GM20000 (cell line): Measurements from ENCODE around the gene AGMO.

ENCODE experiments used
- DNase-seq: peaks from one replicate; pipeline ENCODE4 v3.0.0; 2012; ENCODE audit warnings: low spot score
- TF ChIP-seq, protein P1 (sequence below): IDR thresholded peaks from 2 replicates; pipeline ENCODE4 v1.5.1; 2012; ENCODE audit warnings: mild to moderate bottlenecking, control low read depth; ENCODE audit errors: extremely low read depth, missing control alignments

Gene AGMO

DNA sequence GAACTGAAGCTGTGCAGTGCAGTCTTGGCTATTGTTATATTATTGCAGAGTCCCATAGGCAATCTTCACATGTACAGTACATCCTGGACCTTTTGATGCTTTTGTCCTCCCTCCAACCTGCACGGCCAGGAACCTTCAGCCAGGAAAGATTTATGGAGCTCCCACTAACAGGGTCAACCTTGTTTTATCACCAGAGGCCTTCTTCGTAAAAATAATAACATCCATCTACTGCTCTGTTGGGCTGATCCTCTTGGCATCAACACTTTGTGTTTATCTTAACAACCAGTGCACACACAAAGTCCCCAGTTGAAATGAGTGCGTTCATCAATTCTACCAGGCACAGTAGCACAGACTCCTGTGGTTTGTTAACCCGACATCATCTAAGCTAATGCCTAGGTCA is 72.4 kb downstream of the AGMO start:
- TF ChIP-seq, protein P1, sequence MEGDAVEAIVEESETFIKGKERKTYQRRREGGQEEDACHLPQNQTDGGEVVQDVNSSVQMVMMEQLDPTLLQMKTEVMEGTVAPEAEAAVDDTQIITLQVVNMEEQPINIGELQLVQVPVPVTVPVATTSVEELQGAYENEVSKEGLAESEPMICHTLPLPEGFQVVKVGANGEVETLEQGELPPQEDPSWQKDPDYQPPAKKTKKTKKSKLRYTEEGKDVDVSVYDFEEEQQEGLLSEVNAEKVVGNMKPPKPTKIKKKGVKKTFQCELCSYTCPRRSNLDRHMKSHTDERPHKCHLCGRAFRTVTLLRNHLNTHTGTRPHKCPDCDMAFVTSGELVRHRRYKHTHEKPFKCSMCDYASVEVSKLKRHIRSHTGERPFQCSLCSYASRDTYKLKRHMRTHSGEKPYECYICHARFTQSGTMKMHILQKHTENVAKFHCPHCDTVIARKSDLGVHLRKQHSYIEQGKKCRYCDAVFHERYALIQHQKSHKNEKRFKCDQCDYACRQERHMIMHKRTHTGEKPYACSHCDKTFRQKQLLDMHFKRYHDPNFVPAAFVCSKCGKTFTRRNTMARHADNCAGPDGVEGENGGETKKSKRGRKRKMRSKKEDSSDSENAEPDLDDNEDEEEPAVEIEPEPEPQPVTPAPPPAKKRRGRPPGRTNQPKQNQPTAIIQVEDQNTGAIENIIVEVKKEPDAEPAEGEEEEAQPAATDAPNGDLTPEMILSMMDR = no peak
- no peak for DNase-seq

DNA sequence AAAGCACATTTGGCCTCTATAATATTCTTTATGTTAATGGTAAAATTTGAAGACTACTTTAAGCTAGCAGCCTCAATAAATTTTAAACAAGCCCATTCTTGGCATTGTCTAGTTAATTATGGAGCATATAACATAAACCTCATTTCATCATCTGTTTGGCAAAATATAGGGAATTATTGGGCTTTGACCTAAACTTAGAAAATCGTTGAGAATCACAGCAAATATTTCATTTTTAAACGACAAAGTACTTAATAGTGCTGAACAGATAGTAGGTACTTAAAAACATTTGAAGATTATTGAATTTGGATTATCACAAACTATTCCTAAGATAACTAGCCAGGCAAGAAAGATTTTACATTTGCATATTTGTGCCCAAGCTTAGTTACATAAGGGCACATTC is 73.4 kb downstream of the AGMO start:
- TF ChIP-seq, protein P1 = no peak
- no peak for DNase-seq

GRCh38 chr7:15487896-15488295 is 73.9 kb downstream of the AGMO start:
- no peak for DNase-seq
- TF ChIP-seq, protein P1 = no peak

DNA sequence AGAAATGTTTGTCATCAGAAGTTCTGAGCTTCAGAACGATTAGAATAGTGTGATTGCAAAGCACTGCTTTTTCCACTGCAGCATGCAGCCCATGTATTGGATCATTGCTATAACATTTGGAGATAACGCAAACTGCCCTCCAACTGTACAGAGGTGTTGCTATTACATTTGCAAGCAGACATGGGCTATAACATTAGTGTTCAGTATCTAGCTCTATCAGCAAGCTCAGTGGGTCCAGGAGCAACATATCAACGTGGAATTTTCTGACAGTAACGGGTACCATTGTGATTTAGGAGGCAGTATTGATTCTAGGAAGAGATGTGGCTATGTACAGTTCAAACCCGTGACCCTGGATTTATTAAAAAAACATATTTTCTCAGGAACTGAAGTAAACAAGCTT is 75.8 kb downstream of the AGMO start:
- TF ChIP-seq, protein P1 = no peak
- no peak for DNase-seq

DNA sequence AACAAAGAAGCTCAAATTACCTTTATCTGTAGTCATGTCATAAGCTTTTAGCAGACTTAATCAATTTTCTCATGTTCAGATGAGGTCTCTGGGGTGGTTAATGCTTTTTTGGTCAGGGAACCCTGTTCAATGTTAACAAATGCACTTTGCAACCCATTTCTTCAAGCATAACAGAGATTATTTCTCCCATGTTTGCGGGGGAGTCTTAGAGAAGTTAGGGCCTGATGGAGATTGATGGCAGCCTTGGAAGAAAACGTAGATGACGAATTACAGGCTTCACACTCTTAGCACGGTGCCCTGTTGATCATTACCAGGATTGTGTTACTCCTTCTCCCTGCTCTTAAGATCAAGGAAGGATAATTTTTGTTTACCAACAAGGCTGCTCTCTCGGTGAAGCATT is 76.4 kb downstream of the AGMO start:
- TF ChIP-seq, protein P1 = no peak

DNA sequence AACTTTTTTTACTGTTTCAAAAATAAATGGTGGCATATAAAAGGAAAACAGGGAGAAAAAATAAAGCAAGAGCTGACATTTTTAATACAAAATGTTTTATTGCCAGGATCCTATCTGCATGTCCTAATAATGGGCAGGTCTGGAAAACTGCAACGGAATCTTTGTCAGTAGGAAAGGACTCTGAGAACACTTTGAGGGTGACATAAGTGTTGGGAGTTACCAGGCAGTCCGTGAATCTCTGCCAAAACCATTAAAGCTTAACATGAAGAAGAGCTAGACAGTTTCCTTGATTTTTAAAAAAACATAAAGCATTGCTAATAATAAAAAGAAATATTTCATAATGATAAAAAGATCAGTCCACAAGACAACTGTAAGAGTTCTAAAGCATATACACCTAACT is 80.7 kb downstream of the AGMO start:
- DNase-seq = no peak
- TF ChIP-seq, protein P1 = no peak

More for the DNA sequence above, 76.4 kb downstream of the AGMO start:
- DNase-seq = no peak

- TF ChIP-seq, protein P1 = no peak
- DNase-seq = no peak
These were observed 83.4 kb downstream of the AGMO start for GRCh38 chr7:15478401-15478800.
